SK-N-MC (cell line): Measurements from ENCODE around the gene OSBPL1A.

Experiments
- EZH2 ChIP-seq: fragments of 200-600 bp; sonication (generic); IDR thresholded peaks from one replicate; pipeline ENCODE4 v1.6.1; 2017; ENCODE audit warnings: antibody characterized with exemption
- FOXP2 ChIP-seq: optimal IDR thresholded peaks from 2 replicates; pipeline ENCODE3; 2011; ENCODE audit warnings: mild to moderate bottlenecking, moderate library complexity; ENCODE audit not compliant: insufficient read depth; ENCODE audit errors: extremely low read length, control extremely low read depth
- POLR2AphosphoS5 ChIP-seq: IDR thresholded peaks from 2 replicates; pipeline ENCODE4 v1.6.1; 2012; ENCODE audit warnings: mild to moderate bottlenecking, low read depth, low read length, borderline replicate concordance

DNA sequence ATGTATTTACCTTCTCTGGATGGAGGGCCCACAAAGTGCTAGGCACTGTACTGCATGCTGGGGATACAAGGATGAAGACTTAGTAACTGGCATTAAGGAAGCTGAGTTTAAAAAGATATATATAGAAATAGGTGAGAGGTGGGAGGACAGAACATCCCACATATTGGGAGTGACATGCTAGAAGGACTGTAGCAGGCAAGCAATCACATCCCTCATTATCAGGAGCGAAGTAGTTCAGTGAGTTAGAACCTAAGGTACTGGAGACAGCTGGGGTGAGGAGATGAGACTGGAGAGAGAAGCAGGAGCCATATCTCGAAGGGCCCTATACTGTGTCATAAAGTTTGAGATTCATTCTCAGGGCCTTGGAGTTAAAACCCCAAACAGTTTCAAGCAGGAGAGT is 10.9 kb upstream of the OSBPL1A start:
- TF ChIP-seq EZH2 (no peak), POLR2AphosphoS5 (no peak), FOXP2 (no peak)
